Loucy (cell line): ENCODE measurements around the gene OGFOD3.

Source experiments
- H2AFZ ChIP-seq: fragments of 200-600 bp; sonication (generic); 2 replicates; pipeline ENCODE4 v1.6.0; 2016; ENCODE audit warnings: antibody characterized with exemption, mild to moderate bottlenecking, low read length, moderate library complexity
- H3F3A ChIP-seq: fragments of 200-600 bp; 2 replicates; pipeline ENCODE4 v1.6.0; 2016; ENCODE audit warnings: antibody characterized with exemption, low read depth, mild to moderate bottlenecking
- H3K27me3 ChIP-seq: fragments of 200-600 bp; sonication (generic); 2 replicates; pipeline ENCODE4 v1.6.1; 2014; ENCODE audit warnings: low read length, mild to moderate bottlenecking; ENCODE audit not compliant: insufficient read depth, poor library complexity, severe bottlenecking
- H3K36me3 ChIP-seq: fragments of 200-600 bp; sonication (generic); 2 replicates; pipeline ENCODE4 v1.6.1; 2016; ENCODE audit warnings: low read length; ENCODE audit not compliant: insufficient read depth
- H3K4me1 ChIP-seq: fragments of 200-600 bp; sonication (generic); 2 replicates; pipeline ENCODE4 v1.5.1; 2014; ENCODE audit warnings: low read length, mild to moderate bottlenecking; ENCODE audit not compliant: insufficient read depth, poor library complexity, severe bottlenecking
- H3K4me2 ChIP-seq: fragments of 200-600 bp; sonication (generic); 2 replicates; pipeline ENCODE4 v1.6.0; 2014; ENCODE audit warnings: antibody characterized with exemption, low read length, low read depth, mild to moderate bottlenecking; ENCODE audit not compliant: poor library complexity, severe bottlenecking
- H3K4me3 ChIP-seq: fragments of 200-600 bp; sonication (generic); 2 replicates; pipeline ENCODE4 v1.5.1; 2014; ENCODE audit warnings: low read length, mild to moderate bottlenecking, mixed read lengths; ENCODE audit not compliant: poor library complexity, severe bottlenecking
- H3K79me2 ChIP-seq: fragments of 200-600 bp; sonication (generic); 2 replicates; pipeline ENCODE4 v1.6.1; 2014; ENCODE audit warnings: low read length; ENCODE audit not compliant: insufficient read depth
- H3K9ac ChIP-seq: fragments of 200-600 bp; sonication (generic); 2 replicates; pipeline ENCODE4 v1.6.0; 2014; ENCODE audit warnings: mild to moderate bottlenecking, low read depth, low read length, moderate library complexity; ENCODE audit not compliant: poor library complexity, severe bottlenecking
- H3K9me2 ChIP-seq: fragments of 200-600 bp; sonication (generic); replicated peaks from 2 replicates; pipeline ENCODE4 v1.6.1; 2016; ENCODE audit warnings: low read depth, low read length, mixed read lengths
- H3K9me3 ChIP-seq: fragments of 200-600 bp; sonication (generic); 2 replicates; pipeline ENCODE4 v1.6.1; 2014; ENCODE audit warnings: mild to moderate bottlenecking, antibody characterized with exemption, low read length, low read depth; ENCODE audit not compliant: insufficient read depth
- H4K20me1 ChIP-seq: fragments of 200-600 bp; sonication (generic); 2 replicates; pipeline ENCODE4 v1.6.0; 2014; ENCODE audit warnings: antibody characterized with exemption, low read length, mild to moderate bottlenecking; ENCODE audit not compliant: insufficient read depth, poor library complexity, severe bottlenecking
- CTCF ChIP-seq: fragments of 200-600 bp; sonication (generic); conservative IDR thresholded peaks from 2 replicates; pipeline ENCODE4 v1.5.1; 2014; ENCODE audit warnings: mild to moderate bottlenecking, antibody characterized with exemption, low read length
- EZH2phosphoT487 ChIP-seq: fragments of 200-600 bp; IDR thresholded peaks from 2 replicates; pipeline ENCODE4 v1.6.1; 2018; ENCODE audit warnings: antibody characterized with exemption, mild to moderate bottlenecking, moderate library complexity, borderline replicate concordance

OGFOD3 gene

DNA sequence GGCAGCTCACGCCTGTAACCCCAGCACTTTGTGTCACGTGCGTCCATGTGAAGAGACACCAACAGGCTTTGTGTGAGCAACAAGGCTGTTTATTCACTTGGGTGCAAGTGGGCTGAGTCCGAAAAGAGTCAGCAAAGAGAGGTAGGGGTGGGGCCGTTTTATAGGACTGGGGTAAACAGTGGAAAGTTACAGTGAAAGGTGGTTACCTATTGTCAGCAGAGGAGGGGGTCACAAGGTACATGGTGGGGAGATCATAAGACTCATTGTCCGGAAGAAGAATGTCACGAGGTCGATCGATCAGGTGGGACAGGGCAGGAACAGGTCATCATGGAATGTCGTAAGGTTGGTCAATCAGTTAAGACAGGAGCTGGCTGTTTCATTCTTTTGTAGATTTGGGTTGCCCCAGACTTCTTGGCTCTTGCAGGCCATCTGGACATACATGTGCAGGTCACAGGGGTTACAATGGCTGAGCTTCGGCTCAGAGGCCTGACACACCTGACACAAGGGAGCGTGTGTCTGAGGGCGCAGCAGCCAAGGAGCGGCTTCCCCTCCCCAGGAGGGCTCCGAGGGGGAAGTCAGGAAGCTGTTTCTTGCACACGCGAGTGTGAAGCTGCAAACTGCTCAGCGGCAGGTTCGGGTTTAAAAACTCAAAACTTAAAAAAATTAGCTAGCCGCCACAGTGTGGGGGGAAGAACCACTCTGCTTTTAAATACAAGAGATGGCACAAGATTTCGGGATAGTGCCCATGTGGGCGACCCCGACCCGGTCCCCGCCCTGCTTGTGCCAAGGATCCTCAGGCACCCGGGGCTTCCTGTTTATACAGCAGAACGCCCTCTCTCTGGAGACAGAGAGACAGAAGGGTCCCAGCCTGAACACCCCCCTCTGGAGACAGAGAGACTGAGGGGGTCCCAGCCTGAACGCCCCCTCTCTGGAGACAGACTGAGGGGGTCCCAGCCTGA is 71.8 kb downstream of the OGFOD3 start:
- H3K9ac ChIP-seq = no peak overlapping the region
- H3K79me2 ChIP-seq = no peaks in the 10 kb centered on the region
- no peak overlapping the region for H3K4me2 ChIP-seq
- no peaks in the 10 kb centered on the region for H3K9me3 ChIP-seq
- no peaks in the 10 kb centered on the region for H4K20me1 ChIP-seq
- no peak overlapping the region for H3K4me3 ChIP-seq
- H2AFZ ChIP-seq = no peak overlapping the region
- no peak for TF ChIP-seq CTCF
- TF ChIP-seq EZH2phosphoT487 = no peak
- H3K9me2 ChIP-seq = no peaks in the 10 kb centered on the region
- H3F3A ChIP-seq = no peaks in the 10 kb centered on the region
- H3K27me3 ChIP-seq = no peaks in the 10 kb centered on the region
- no peaks in the 10 kb centered on the region for H3K36me3 ChIP-seq
- H3K4me1 ChIP-seq = no peaks in the 10 kb centered on the region

DNA sequence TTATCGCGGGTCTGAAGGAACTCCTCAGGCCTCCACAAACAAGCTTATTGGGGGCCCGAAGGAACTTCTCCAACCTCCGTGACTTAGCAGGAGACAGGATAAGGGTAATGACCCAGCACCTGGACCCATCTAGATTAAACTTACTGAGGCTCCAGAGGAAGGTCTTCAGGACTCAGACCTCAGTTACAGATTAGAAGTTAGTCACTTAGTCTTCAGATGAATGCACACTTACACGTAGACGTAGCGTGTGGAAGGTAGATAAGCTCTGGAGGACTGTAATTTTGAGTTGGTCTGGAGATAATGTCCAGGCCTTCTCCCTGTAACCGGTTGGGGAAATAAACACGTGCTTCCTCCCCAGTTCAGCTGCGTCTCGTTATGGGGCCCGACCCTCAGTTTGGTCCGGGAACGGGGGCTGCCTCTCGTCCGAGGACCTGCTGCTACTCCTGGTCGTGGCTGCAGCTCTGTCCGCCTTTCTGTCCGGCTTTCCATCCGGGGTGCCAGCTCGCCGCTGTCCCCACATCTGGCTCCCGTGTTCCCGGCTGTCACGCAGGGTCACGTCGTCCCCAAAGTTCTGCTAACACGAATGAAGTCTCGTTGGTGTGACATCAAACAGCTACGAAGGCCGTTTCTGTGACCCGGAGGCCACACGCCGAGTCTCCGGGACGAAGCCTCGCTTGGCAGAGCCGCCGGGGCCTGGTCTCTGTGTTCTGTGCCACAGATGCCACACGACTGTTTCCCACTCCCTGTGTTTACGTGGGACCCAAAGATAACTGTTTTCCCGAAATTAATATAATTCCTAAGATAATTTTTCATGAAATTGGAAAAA is 73.0 kb downstream of the OGFOD3 start:
- no peaks in the 10 kb centered on the region for H3F3A ChIP-seq
- H3K79me2 ChIP-seq = no peaks in the 10 kb centered on the region
- no peaks in the 10 kb centered on the region for H3K9me3 ChIP-seq
- no peak overlapping the region for H3K4me2 ChIP-seq
- H3K9me2 ChIP-seq = no peaks in the 10 kb centered on the region
- no peaks in the 10 kb centered on the region for H4K20me1 ChIP-seq
- no peaks in the 10 kb centered on the region for H3K4me1 ChIP-seq
- H3K4me3 ChIP-seq = no peak overlapping the region
- H3K36me3 ChIP-seq = no peaks in the 10 kb centered on the region
- H3K27me3 ChIP-seq = no peaks in the 10 kb centered on the region
- no peak overlapping the region for H2AFZ ChIP-seq
- no peak for TF ChIP-seq CTCF
- TF ChIP-seq EZH2phosphoT487 = no peak
- H3K9ac ChIP-seq = no peak overlapping the region

DNA sequence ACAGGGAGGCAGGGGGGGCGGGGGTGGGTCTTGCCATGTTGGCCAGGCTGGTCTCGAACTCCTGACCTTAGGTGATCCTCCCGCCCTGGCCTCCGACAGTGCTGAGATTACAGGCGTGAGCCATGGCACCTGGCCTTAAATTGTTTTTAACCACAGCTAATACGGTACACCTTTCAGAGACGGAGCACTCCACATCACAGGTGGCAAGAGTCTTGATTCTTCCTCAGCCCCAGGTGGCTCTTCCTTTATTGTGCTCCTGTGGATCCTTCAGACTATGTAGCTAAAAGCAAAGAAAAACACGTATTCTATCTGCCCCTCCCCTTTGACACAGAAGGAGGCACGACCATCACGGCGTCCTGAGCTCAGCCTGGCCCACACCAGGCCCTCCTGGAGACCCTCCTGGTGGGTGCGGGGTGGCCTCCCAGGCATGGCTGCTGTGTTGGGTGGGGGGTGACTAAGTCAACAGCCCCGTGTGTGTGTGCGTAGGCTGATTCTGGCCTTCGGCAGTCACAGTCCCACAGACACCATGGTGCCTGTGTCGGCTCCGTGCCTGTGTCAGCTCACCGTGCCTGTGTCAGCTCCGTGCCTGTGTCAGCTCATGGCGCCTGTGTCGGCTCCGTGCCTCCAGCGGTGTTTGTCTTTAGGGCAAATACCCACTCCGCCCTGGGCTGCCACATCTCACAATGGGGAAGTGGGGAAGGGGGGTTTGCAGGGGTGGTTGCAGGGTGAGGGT is 74.0 kb downstream of the OGFOD3 start:
- H3K9ac ChIP-seq = no peak overlapping the region
- TF ChIP-seq CTCF = no peak
- TF ChIP-seq EZH2phosphoT487 = no peak

More for the DNA sequence above, 74.0 kb downstream of the OGFOD3 start:
- no peaks in the 10 kb centered on the region for H3F3A ChIP-seq
- no peaks in the 10 kb centered on the region for H3K79me2 ChIP-seq
- H3K9me2 ChIP-seq = no peaks in the 10 kb centered on the region
- H2AFZ ChIP-seq = no peak overlapping the region
- H3K4me1 ChIP-seq = no peaks in the 10 kb centered on the region
- H3K4me3 ChIP-seq = no peak overlapping the region
- H3K9me3 ChIP-seq = no peaks in the 10 kb centered on the region
- no peak overlapping the region for H3K4me2 ChIP-seq
- no peaks in the 10 kb centered on the region for H3K36me3 ChIP-seq
- no peaks in the 10 kb centered on the region for H4K20me1 ChIP-seq
- no peaks in the 10 kb centered on the region for H3K27me3 ChIP-seq
